Esophagus squamous epithelium (tissue), 4 donors: Measurements from ENCODE around the gene SERGEF.

Experiments used
- CTCF ChIP-seq, 6 experiments: fragments of 450-650 bp in 4 of 6; fragments of 200-600 bp in 2 of 6; sonication (generic) in 2 of 6; IDR thresholded peaks; one replicate each; pipeline ENCODE4 v1.5.1; 2016 to 2019; ENCODE audit warnings: antibody characterized with exemption in 6 of 6, mild to moderate bottlenecking in 4 of 6, moderate library complexity in 4 of 6
- POLR2A ChIP-seq, 4 donors: fragments of 450-650 bp; IDR thresholded peaks; one replicate each; pipeline ENCODE4 v1.6.1; 2017; ENCODE audit warnings: antibody characterized with exemption in 4 of 4, mild to moderate bottlenecking in 4 of 4, moderate library complexity in 3 of 4

- no peak for TF ChIP-seq POLR2A (IDR thresholded peaks at IDR 0.05)
- TF ChIP-seq CTCF (IDR thresholded peaks at IDR 0.05), result no peak
These were observed 62.2 kb downstream of the SERGEF start for GRCh38 chr11:17950644-17951043.
